Endothelial cell of umbilical vein (primary cell): ENCODE data around the gene GPR137B. TPM values are rescaled to one million over a fixed set of nuclear protein-coding genes. Genes with fewer than 3 reads are reported as not detected.

Experiments used
- BruUV-seq: library from RNA; stranded (reverse); fragments of 400-500 nt; replicated peaks from 2 replicates; lab custom pipeline; 2021; lab: Mats Ljungman, UMichigan
- CTCF ChIA-PET: fragments of 300-600, 350-600 bp; sonication (Branson Sonifier 250); formaldehyde crosslinking; loops from one replicate; lab custom pipeline; 2021; ENCODE audit warnings: antibody characterized with exemption, inconsistent platforms; lab: Charles Lee
- POLR2A ChIA-PET: fragments of 300-600, 350-600 bp; sonication (Branson Sonifier 250); formaldehyde crosslinking; loops from one replicate; lab custom pipeline; 2021; ENCODE audit warnings: antibody characterized with exemption, inconsistent platforms; lab: Charles Lee
- DNase-seq: peaks from one replicate; pipeline ENCODE4 v3.0.0-alpha.2; 2011; ENCODE audit warnings: low read depth, low spot score
- FAIRE-seq: peaks from 2 replicates; lab custom pipeline; 2011; peaks lifted over from hg19 to GRCh38; lab: Jason Lieb, UNC
- H2AFZ ChIP-seq: 2 replicates; pipeline ENCODE4 v1.6.0; 2012; ENCODE audit warnings: low read depth, low read length, control low read depth, inconsistent platforms
- H3K27ac ChIP-seq: 2 replicates; pipeline ENCODE4 v1.5.1; 2011; ENCODE audit warnings: low read depth, mild to moderate bottlenecking, control low read depth, low read length, moderate library complexity; ENCODE audit not compliant: insufficient read depth
- H3K27me3 ChIP-seq, 2 experiments: 2 replicates each; pipeline versions ENCODE4 v1.6.0 to v1.6.1; 2011; ENCODE audit warnings: low read length in 2 of 2, mixed read lengths in 1 of 2; ENCODE audit not compliant: control insufficient read depth in 2 of 2, insufficient read depth in 2 of 2
- H3K36me3 ChIP-seq, 2 experiments: 2 replicates in 1 of 2; 3 replicates in 1 of 2; pipeline ENCODE4 v1.5.1; 2011; ENCODE audit warnings: low read length in 2 of 2, mild to moderate bottlenecking in 1 of 2, moderate library complexity in 1 of 2; ENCODE audit not compliant: control insufficient read depth in 2 of 2, insufficient read depth in 2 of 2; ENCODE audit errors: extremely low read depth in 1 of 2
- H3K4me1 ChIP-seq: 3 replicates; pipeline ENCODE4 v1.5.1; 2011; ENCODE audit warnings: mild to moderate bottlenecking, low read length; ENCODE audit not compliant: control insufficient read depth, insufficient read depth; ENCODE audit errors: extremely low read depth
- H3K4me2 ChIP-seq: 2 replicates; pipeline ENCODE4 v1.6.1; 2011; ENCODE audit warnings: low read length, control low read depth, mixed read lengths; ENCODE audit not compliant: insufficient read depth
- H3K4me3 ChIP-seq, 3 experiments: fragments of 200-600 bp in 1 of 3; sonication (generic), shearing (Covaris generic) in 1 of 3; replicated peaks in 1 of 3; 2 replicates each; pipeline ENCODE4 v1.5.1; 2011 to 2016; ENCODE audit warnings: control low read depth in 3 of 3, low read length in 3 of 3, mild to moderate bottlenecking in 2 of 3, inconsistent platforms in 1 of 3, low read depth in 1 of 3, moderate library complexity in 1 of 3; ENCODE audit not compliant: insufficient read depth in 1 of 3
- H3K79me2 ChIP-seq: 2 replicates; pipeline ENCODE4 v1.6.0; 2012; ENCODE audit warnings: low read length, inconsistent platforms; ENCODE audit not compliant: control insufficient read depth, insufficient read depth
- H3K9ac ChIP-seq: replicated peaks from 2 replicates; pipeline ENCODE3; 2011; ENCODE audit warnings: low read length, control low read depth; ENCODE audit not compliant: insufficient read depth; ENCODE audit errors: extremely low read depth
- H3K9me1 ChIP-seq: replicated peaks from 3 replicates; pipeline ENCODE4 v1.6.0; 2011; ENCODE audit warnings: mild to moderate bottlenecking, low read length; ENCODE audit not compliant: control insufficient read depth, insufficient read depth; ENCODE audit errors: extremely low read depth
- H3K9me3 ChIP-seq: replicated peaks from 2 replicates; pipeline ENCODE4 v1.5.1; 2012; ENCODE audit warnings: low read length, inconsistent platforms; ENCODE audit not compliant: control insufficient read depth, insufficient read depth
- H4K20me1 ChIP-seq: replicated peaks from 2 replicates; pipeline ENCODE3; 2011; ENCODE audit warnings: mild to moderate bottlenecking, low read length; ENCODE audit not compliant: control insufficient read depth, insufficient read depth; ENCODE audit errors: extremely low read depth
- CTCF ChIP-seq, 2 donors: IDR thresholded peaks; 1 replicate in 1 of 2; 2 replicates in 1 of 2; pipeline ENCODE4 v1.5.1; 2011; ENCODE audit warnings: low read length in 2 of 2, mild to moderate bottlenecking in 2 of 2, moderate library complexity in 2 of 2, control low read depth in 1 of 2, inconsistent platforms in 1 of 2, low read depth in 1 of 2; ENCODE audit not compliant: insufficient read depth in 1 of 2; ENCODE audit errors: extremely low read depth in 1 of 2
- EZH2 ChIP-seq: IDR thresholded peaks from 2 replicates; pipeline ENCODE4 v1.6.1; 2012; ENCODE audit warnings: borderline replicate concordance, low read depth, mild to moderate bottlenecking, moderate library complexity, low read length, inconsistent platforms; ENCODE audit not compliant: severe bottlenecking
- GATA2 ChIP-seq: IDR thresholded peaks from 2 replicates; pipeline ENCODE4 v1.7.0; 2011; ENCODE audit warnings: low read depth, mild to moderate bottlenecking, moderate library complexity, mixed read lengths, low read length; ENCODE audit not compliant: insufficient read length, insufficient read depth
- JUN ChIP-seq: IDR thresholded peaks from 2 replicates; pipeline ENCODE4 v1.6.1; 2011; ENCODE audit warnings: borderline replicate concordance, low read depth; ENCODE audit not compliant: insufficient read length, insufficient read depth
- MAX ChIP-seq: IDR thresholded peaks from 2 replicates; pipeline ENCODE4 v1.6.1; 2011; ENCODE audit not compliant: insufficient read depth, insufficient read length
- MYC ChIP-seq: IDR thresholded peaks from one replicate; pipeline ENCODE4 v1.6.1; 2011; ENCODE audit warnings: mild to moderate bottlenecking, low read depth, low read length
- dilution Hi-C: fragments of 300-500 bp; cut with MboI; formaldehyde crosslinking; loops from one replicate; pipeline ENCODE4 v1.15.0; 2019; ENCODE audit warnings: low sequenced_read_pairs; ENCODE audit not compliant: extremely low pct_ligation_motif_present
- intact Hi-C: fragments of 100-400 bp; cut with micrococcal nuclease; formaldehyde crosslinking; loops from one replicate; pipeline ENCODE4 v1.10.0; 2022
- polyA plus RNA-seq, 4 experiments: library from polyadenylated mRNA; depleted of rRNA in 3 of 4; stranded (reverse) in 3 of 4; unstranded in 1 of 4; fragments of >200 nt; gene quantifications; 2 replicates each; pipeline versions ENCODE4 v1.2.1 to v1.2.3, GENCODE V29; 2011 to 2012; ENCODE audit warnings: missing spikeins in 1 of 4
- total RNA-seq: library from RNA; stranded (reverse); gene quantifications from 2 replicates; pipeline ENCODE4 v1.2.3, GENCODE V29; 2021

GPR137B gene
- total and polyA plus RNA-seq, 2 donors (not counting 3 experiments of a cell fraction or from before 2014, with no cell fraction given), result 7.8 to 11.9 TPM

GRCh38 chr1:236132420-236133046, 9.8 kb upstream of the GPR137B start:
- Histone ChIP-seq H3K36me3 (no peaks in the 10 kb centered on the region), H3K27ac (no peak overlapping the region), H2AFZ (no peak overlapping the region), H3K79me2 (no peaks in the 10 kb centered on the region), H3K27me3 (peaks cover 7 to 18% of the 10 kb centered on the region in 2 experiments), H3K9ac (no peak overlapping the region), H3K9me1 (no peaks in the 10 kb centered on the region), H3K4me3 (no peak overlapping the region), H3K9me3 (no peaks in the 10 kb centered on the region), H3K4me1 (no peaks in the 10 kb centered on the region), H4K20me1 (no peaks in the 10 kb centered on the region), H3K4me2 (no peak overlapping the region)
- POLR2A ChIA-PET, result no interaction called here
- TF ChIP-seq JUN (no peak), CTCF (IDR thresholded peaks at IDR 0.05; ENCODE audit: extremely low read depth in 1 of 2, insufficient read depth in 1 of 2, low read depth in 1 of 2, low read length in 2 of 2) (no peak), MYC (no peak), EZH2 (no peak), MAX (no peak), GATA2 (no peak)
- dilution Hi-C loops, result no loop called here
- BruUV-seq, result no TSS peak
- no peak for DNase-seq
- CTCF ChIA-PET, result interaction anchor here (1.6 kb wide), 1 partner anchor 9 kb away, joined by 6 read pairs; no protein-coding TSS in a partner anchor
- intact Hi-C loops, result no loop called here
- no peak for FAIRE-seq
